ENCODE data around the gene C1orf53.

- TF ChIP-seq CTCF (IDR thresholded peaks at IDR 0.05) (no peak), POLR2A (IDR thresholded peaks at IDR 0.05) (no peak)
These were observed 17.1 kb downstream of the C1orf53 start for GRCh38 chr1:197919346-197920066.

All from adrenal gland (tissue), 5 donors.